HG03439 (cell line): ENCODE results near the gene PNMA6F.

Experiments
- ATAC-seq: cut with Tn5 transposase; IDR thresholded peaks from one replicate; pipeline ENCODE4 v1.9.1; 2021; ENCODE audit warnings: mild to moderate bottlenecking, moderate library complexity; ENCODE audit not compliant: unreplicated experiment

PNMA6F gene

DNA sequence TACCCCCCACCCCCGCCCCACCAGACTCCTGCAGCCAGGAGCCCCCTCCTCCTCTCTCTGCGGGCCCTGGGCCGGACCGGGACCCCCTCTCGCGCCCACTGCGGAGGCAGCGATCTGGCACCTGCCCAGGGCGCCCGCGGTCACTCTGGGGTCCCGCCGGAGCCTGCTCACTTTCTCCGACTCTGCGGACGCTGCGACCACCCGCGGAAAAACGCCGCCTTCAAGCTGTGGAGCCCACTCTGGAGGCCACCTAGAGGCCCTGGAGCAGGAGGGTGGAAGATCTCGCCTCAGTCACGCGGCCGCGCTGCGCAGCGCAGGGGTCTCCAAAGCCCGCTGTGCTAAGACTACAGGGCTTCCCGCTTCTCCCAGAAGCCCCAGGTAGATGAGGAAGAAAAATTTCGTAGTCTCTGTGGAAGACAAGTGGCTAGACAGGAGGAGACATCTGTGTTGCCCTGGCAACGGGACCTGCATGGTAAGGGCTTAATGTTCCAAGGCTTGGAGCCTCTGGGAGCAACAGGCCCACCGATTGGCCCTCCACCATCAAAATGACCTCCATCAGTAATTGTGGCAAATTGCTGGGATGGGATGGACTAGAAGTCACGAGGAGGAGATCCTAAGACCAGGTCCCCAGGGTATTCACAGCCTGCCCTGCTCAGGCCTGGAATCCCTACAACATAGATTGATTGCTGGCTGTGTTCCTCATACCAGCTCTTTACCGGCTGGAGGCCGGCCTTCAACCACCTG lies at the start of gene PNMA6F:
Gene PNMA6F, minus strand, starts transcription at position 387 of the 744 bp plus-strand sequence. CDS start 1,093 bp downstream, outside the sequence.
- no peak for ATAC-seq

DNA sequence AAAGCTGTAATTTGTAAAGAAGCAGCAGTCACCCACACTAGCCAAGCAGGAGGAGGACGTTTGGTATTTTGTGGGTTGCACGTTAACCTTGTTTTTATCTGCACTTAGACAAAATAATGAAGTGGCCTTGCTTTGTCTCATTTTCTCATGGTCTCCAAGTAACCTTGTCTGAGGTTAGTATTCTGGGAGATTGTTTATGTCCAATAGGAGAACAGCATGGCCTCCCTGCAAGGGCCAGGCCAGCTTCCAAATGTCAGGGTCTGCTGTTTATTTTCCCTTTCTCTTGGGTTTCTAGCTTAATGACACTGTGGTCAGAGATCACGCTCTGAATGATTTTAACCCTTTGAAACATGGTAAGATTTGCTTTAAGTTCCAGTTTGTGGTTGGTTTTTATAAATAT lies 49.7 kb upstream of the PNMA6F start:
- ATAC-seq: no peak

DNA sequence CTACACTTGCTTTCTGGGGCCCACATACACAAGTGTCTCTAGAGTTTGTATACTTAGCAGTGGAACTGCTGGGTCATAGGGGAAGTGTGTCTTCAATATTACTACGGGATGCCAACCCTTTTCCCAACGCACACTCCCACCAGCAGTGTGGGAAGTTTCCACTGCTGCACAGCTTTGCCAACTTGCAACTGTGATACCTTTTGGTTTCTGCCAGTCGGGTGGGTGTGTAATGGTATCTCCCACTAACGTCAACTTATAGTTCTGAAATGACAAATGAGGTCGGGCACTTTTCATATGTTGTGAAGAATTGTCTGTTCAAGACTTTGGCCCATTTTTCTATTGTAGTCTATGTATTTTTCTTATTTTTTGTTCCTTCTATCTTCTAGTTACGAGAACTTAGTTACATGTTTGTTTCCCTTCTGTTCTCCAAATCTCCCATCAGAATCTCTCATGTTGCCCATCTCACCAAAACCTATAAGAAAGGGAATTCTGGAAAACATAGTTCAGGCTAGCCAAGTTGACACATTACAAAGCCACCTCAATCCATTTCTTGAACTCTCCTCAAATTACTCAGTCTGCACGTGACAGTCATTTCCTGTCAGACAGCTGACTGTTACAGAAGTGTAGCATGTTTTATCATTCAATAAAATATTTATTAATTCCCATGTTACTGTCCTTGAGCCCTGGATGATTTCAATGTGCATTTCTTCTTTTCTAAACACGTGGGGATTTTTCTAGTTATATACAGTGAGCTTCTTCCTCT lies 48.9 kb upstream of the PNMA6F start:
- no peak for ATAC-seq

DNA sequence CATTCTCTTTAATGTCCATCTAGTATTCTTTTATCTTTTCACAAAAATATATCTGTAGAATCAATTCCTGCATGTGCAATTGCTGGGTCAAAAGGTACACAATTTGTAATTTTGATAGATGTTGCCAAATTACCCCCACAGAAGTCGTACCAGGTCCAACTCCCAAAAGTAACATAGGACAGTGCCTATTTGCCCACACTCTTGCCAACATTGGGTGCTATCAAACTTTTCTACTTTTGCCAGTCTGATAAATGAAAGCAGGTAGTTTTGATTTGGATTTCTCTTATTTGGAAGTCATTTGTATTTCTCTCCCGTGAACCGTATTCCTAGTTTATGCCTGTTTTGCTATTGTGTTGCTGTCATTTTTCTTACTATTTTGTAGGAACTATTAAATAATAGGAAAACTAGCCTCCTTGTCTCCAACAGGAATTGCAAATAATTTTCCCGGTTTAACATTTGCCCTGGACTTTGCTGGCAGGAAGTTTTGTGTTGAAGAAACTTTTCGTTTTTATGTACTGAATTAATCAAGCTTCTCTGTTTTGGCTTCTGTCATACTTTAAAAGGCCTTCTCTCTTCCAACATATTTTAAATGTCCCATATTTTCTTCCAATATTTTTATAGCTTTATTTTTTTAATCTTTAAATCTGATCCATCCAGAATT lies 45.4 kb upstream of the PNMA6F start:
- ATAC-seq: no peak

DNA sequence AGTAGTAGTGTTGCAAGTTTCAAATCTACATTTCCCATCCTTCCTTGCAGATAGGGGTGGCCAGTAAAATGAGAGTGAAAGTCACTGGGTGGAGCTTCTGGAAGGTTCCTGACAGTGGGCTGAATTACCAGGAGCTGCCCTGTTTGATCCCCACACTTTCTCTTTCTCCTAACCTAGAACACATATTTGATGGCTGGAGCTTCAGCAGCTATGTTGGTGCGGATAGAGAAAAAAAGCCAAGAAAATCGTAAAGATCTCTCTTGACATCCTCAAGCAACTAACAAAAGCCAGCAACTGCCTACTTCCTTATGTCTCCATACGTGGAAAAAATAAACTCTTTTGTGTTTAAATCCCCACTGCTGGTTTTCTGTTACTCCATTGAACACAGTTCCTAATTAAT lies 44.6 kb upstream of the PNMA6F start:
- ATAC-seq: no peak

DNA sequence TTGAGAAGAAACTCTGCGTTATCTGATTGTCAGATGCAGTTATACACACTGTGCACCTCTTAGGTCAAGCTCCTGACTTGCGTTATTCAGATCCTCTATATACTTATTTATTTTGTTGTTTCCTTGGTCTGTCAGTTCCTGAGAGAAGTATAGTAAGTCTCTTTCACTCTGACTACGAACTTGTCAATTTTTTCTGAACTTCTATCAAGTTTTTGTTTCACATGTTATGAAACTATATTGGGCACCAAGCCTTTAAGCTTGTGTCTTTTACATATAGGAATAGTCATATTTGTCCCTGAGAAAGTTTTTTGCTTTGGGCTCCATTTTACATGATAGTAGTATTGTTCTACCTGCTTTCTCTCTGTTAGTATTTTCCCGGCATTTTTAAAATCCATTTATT lies 44.1 kb upstream of the PNMA6F start:
- no peak for ATAC-seq

DNA sequence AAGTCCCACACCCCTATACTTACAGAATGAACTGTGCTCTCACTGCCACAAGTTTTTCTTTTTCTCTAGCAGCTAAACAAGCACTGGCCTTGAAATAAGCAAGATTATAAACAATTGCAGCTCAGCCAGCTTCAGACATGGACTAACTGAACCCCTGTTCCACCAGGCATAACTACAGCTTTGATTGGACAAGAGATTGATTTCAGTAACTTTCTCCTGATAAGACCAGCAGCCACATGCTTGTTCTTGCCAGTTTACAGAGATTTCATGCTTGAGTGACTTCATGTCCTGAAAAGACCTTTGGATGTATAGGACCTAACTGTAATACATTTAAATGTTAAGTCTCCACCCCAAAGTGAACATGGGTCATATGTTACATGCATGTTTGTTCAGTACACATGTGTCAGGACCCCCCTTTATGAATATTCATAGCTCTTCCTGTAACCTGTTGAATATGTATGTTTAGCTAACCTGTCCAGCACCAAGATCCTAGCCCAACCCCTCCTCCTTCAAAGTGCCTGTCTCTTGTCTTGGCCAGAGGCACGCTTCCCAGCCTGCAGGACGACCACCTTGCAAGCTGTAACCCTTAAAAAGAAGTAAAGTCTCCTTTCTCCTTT lies 40.3 kb upstream of the PNMA6F start:
- ATAC-seq: no peak

DNA sequence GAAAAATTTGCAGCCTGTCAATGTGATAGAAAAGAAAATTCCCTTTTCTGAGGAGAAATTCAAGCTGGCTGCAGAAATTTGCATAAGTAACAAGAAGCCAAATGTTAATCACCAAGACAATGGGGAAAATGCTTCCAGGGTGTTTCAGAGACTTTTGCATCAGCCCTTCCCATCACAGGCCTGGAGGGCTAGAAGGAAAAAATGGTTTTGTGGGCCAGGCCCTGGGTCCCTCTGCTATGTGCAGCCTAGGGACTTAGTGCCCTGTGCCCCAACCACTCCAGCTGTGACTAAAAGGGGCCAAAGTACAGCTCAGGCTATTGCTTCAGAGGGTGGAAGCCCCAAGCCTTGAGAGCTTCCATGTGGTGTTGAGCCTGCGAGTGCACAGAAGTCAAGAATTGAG lies 36.3 kb upstream of the PNMA6F start:
- ATAC-seq: no peak

DNA sequence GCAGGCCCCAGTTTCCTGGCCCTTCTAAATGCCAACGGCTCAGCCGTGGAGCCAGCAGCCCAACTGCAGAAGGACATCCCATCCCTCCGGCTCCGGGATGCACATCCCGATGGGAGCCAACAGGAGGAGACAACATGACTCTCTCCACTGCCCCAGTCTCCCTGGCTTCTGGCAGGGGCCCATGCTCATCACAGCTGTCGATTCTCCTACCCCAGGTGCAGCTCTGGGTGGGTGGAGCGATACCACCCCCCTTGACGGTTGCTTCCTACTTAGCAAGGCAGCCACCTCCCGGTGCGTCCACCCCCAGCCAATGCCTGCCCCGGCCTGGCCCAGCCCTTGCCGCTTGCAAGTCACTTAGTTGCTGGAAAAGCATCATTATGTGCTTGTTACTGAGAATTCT lies 31.8 kb upstream of the PNMA6F start:
- ATAC-seq: no peak

DNA sequence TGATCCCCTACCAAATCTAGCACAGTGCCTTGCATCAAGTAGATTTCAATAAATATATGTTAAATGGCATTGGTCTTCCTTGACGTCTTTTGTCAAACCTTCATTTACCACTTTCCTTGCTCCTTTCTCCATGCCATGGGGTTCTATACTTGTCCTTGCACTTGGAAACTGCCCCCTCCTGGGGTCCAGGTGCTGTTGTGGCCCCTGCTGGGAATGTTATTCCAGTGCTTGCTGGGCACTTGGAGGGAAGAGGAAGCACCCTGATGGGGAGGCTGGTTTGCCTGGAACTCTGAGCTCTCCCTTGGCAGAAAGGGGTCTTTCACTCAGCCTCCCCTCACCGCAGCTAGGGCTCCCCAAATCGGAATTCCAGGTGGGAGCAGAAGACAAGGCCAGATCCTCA lies 31.3 kb upstream of the PNMA6F start:
- ATAC-seq: no peak

DNA sequence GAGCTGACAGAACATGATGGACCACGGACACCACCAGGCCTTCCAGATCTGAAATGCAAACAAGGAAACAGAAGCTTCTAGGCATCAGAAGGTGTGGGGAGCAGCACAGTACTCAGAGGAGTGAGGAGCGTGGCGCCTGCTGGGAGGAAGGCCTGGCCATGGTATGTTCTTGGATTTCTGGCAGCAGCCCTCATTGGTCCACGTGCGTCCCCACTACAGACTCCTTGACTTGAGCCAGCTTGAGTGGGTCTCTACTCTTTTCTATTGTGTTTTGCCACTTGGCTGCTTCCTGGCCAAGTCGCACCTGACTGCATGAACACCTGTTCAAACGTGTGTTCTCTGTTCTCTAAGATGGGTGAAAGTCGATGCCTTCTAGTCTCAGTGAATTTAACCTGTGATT lies 30.4 kb upstream of the PNMA6F start:
- no peak for ATAC-seq

DNA sequence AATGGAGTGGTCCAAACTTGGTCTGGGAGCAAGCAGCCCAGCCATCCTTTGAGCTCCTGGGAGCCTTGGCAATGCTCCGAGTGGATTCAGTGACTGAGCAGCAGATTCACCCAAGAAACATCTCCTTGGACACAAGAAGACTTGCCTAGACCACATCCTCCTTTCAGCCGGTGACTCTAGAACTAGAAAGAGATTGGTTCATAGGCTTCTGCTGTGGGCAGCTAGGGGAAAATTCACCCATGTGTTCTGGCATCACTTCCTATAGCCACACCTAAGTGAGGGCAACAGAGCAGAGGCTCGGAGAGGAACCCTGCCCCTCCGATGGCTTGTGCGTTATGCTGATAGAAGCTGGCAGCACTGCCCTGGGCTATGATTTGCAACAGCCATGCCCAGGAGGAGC lies 28.4 kb upstream of the PNMA6F start:
- no peak for ATAC-seq

DNA sequence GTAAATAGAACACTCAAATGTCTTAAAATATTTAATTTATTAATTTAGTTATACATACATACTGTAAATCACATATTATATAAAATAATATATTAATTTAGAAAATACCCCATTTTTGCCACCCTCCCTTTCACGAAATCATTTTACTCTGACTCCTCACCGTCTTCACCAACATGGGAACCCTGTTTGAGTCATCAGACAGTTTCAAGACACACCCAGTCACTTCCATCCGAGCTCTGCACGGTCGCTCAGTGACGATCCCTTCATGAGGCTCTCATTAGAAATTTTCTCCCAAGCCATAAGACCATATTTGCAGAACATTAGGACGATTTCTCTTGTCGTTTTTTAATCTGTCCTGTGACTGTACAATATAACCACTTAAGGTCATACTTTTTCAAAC lies 26.9 kb upstream of the PNMA6F start:
- ATAC-seq: no peak

DNA sequence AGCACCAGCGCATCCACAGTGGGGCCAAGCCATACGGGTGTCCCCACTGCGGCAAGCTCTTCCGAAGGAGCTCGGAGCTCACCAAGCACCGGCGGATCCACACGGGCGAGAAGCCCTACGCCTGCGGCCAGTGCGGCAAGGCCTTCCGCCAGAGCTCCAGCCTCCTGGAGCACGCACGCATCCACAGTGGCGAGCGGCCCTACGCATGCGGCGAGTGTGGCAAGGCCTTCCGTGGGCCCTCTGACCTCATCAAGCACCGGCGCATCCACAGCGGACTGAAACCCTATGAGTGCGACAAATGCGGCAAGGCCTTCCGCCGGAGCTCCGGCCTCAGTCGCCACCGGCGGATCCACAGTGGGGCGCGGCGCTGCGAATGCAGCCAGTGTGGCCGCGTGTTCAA lies 26.0 kb upstream of the PNMA6F start:
- no peak for ATAC-seq

DNA sequence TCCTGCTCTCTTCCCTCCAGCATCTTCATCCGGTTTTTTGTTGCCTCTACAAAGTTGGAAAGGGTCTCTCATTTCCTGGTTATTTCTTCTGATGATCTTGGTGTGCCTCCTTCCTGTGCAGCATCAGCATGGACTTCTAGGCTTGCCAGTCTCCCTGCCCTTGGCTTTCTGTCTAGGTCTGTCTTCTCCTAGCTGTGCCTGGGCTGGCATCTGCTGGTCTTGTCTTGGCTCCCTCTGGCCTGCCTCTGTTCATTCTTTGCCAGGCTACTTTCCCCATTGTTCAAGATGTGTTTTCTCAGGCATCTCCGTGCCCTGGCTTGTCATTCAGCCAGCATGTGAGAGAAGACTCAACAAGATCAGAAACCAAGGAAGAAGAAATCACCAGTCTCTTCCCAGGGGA lies 22.1 kb upstream of the PNMA6F start:
- no peak for ATAC-seq

DNA sequence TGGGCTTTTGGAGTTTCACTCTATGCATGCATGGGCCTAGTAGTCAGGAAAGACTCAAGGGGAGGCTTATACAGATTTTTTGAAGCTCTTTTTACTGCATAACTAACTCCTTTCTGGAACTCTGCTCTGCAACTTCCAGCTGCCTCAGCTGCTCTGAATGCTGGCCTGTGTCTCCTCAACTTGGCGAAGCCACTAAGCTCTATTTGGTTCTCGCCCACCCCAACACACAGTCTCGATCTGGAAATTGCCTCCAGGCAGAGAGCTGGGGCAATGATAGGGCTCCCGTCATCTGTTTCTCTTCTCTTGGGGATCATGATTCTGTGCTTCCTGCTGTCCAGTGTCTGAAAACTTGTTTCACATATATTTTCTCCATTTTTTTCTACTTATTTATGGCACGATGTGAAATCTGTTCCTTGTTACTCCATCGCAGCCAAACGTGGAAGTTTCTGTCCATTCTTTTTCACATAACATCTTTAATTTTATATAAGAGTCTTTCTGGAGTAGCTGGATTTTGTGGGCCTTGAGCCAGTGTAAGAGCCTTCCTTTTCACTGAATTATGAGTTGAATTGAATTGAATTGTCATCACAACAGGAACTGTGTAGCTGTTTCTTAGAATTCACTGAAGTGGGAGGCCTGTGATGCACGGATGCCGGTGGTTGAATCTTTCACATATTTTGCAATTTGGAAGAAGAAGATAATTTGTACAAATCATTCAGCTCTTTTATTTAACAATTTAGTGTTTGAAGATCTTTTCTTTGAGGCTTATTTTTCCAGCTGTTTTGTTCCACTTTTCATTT lies 21.4 kb upstream of the PNMA6F start:
- no peak for ATAC-seq

DNA sequence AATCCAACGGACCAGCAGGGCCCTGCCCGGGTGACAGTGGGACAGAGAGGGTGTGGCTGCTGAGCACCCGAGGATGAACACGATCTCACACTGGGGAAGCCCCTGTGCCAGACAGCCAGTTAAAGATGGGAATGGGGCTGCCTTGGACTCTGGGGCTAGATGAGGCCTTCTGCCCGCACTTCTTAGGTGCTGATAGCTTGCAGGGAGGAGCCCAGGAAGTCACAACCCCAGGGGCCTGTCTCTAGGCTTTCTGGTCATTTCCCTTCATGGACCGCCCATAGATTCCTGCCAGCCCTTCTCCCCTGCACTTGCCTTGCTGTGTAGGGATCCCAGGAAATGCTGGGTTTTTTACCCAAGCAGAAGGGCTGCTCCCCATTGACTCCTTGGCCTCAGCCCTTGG lies 18.5 kb upstream of the PNMA6F start:
- no peak for ATAC-seq

DNA sequence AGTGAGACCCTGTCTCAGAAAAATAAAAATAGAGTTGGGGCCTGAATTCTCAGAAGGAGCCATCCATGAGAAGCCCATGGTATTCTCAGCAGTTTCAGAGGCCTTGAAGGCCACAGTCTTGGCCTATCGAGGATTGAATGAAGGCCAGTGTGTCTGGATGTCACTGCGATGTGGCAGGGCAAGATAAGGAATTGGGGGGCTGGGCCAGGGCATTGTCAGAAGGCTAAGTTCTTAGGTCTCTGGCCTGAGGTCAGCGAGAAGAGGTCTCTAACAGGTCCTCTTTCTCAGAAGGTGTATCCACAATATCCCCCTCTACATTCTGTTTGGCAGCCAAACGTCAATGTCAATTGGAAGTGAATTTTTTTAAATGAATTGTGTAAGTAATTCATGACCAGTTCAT lies 18.1 kb upstream of the PNMA6F start:
- no peak for ATAC-seq

DNA sequence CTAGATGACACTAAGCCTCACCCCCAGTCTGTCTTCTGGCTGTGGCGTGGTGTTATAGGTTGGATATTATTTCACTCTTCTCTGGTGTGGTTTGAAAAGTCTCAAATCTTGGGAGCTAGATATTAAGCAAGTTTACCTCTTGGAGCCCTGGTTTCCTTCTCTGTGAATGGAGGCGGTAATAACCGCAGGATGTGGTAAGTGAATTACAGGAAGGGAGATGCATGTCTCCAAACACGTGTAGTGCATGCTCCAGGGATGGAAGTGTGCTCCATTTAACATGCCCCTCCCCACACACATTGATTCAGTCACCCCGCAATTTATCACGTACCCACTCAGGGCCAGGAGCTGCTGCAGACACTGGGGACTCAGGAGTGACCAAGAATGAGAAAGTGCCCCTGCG lies 17.3 kb upstream of the PNMA6F start:
- no peak for ATAC-seq

DNA sequence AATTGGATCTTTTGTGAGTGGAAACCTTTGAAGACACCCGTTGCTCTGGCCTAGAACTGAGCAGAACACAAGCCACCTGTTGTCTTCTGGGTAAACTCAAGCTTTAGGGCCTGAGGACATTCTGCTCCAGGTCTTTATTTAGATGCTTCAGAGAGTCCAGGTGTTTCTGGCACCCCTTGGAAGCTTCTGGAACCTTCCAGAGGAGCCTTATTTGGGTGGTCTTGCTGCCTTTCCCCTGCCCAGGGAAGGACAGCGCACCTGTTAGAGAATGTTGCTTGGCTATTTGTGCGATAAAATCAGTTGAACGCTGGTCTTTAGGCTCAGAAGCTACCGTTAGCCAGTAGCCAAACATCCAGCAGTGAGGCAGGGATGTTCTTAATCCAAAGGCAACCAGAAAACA lies 15.4 kb upstream of the PNMA6F start:
- no peak for ATAC-seq
